ENCODE results near the gene GLO1. TPM values are rescaled to one million over a fixed set of nuclear protein-coding genes. Genes with fewer than 3 reads are reported as not detected.
"Not testable (repeated sequence)": the region's sequence is repeated elsewhere in the genome, so short reads cannot be mapped to it uniquely, and the experiment has no call there.

Gene GLO1
- polyA plus RNA-seq, 1 experiment = 41.9 TPM

DNA sequence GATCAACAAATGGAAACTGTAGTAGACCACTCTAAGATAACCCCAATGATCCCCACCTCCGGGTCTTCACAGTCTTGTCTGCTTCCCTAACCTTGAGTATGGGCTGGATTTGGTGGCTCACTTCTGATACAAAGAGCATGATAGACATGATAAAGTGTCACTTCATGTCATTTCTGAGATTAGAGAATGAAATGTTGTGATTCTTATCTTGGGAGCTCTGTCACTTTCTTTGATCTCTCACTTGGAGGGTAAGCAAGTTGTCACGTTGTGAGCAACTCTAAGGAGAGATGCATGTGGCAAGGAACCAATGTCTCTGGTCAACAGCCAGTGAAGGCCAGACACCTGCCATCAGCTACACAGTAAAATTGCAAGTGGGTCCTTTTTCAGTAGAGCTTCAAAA lies 3.0 kb upstream of the GLO1 start:
- Histone ChIP-seq H3K27me3 (ENCODE audit: control insufficient read depth, insufficient read depth, low read length) (no peaks in the 10 kb centered on the region; the same call in 1 of the 2 replicates), H3K36me3 (ENCODE audit: control insufficient read depth, insufficient read depth, low read length) (no peaks in the 10 kb centered on the region), H3K4me3 (ENCODE audit: low read depth, low read length) (no peak overlapping the region)
- TF ChIP-seq CTCF (IDR thresholded peaks at IDR 0.05; ENCODE audit: insufficient read depth, low read depth, low read length) = no peak
- DNase-seq (ENCODE audit: low read depth) = no peak
- CTCF ChIA-PET = interaction anchor here (0.9 kb wide), 1 partner anchor 12 kb away, joined by 3 read pairs; no protein-coding TSS in a partner anchor
- POLR2A ChIA-PET = interaction anchor here (0.7 kb wide), 1 partner anchor 731 kb away, joined by 4 read pairs; no protein-coding TSS in a partner anchor

- DNase-seq (ENCODE audit: low read depth) = no peak
- POLR2A ChIA-PET = no interaction called here
- no peak for TF ChIP-seq CTCF (IDR thresholded peaks at IDR 0.05; ENCODE audit: insufficient read depth, low read depth, low read length)
- H3K4me3 ChIP-seq (ENCODE audit: low read depth, low read length) = no peak overlapping the region
- CTCF ChIA-PET = interaction anchor here (0.7 kb wide), 1 partner anchor 11 kb away, joined by 3 read pairs; no protein-coding TSS in a partner anchor
- no peaks in the 10 kb centered on the region for H3K36me3 ChIP-seq (ENCODE audit: control insufficient read depth, insufficient read depth, low read length)
- no peaks in the 10 kb centered on the region; the same call in 1 of the 2 replicates for H3K27me3 ChIP-seq (ENCODE audit: control insufficient read depth, insufficient read depth, low read length)
These were observed 1.1 kb upstream of the GLO1 start for GRCh38 chr6:38703949-38704590.

- no peak overlapping the region for H3K4me3 ChIP-seq (ENCODE audit: low read depth, low read length)
These were observed 1.4 kb downstream of the GLO1 start for GRCh38 chr6:38701551-38701950.

GRCh38 chr6:38699702-38700101 lies 3.2 kb downstream of the GLO1 start:
- H3K36me3 ChIP-seq (ENCODE audit: control insufficient read depth, insufficient read depth, low read length); H3K27me3 ChIP-seq (ENCODE audit: control insufficient read depth, insufficient read depth, low read length); POLR2A ChIA-PET; DNase-seq (ENCODE audit: low read depth); H3K4me3 ChIP-seq (ENCODE audit: low read depth, low read length); CTCF ChIA-PET: not testable (repeated sequence)

More at GRCh38 chr6:38701551-38701950, 1.4 kb downstream of the GLO1 start:
- POLR2A ChIA-PET = no interaction called here
- no peak for TF ChIP-seq CTCF (IDR thresholded peaks at IDR 0.05; ENCODE audit: insufficient read depth, low read depth, low read length)
- H3K27me3 ChIP-seq (ENCODE audit: control insufficient read depth, insufficient read depth, low read length) = no peaks in the 10 kb centered on the region; the same call in 1 of the 2 replicates
- DNase-seq (ENCODE audit: low read depth) = no peak
- CTCF ChIA-PET = no interaction called here
- H3K36me3 ChIP-seq (ENCODE audit: control insufficient read depth, insufficient read depth, low read length) = no peaks in the 10 kb centered on the region

- DNase-seq (ENCODE audit: low read depth) = no peak
- ChIA-PET CTCF (no interaction called here), POLR2A (no interaction called here)
- Histone ChIP-seq H3K27me3 (ENCODE audit: control insufficient read depth, insufficient read depth, low read length) (no peaks in the 10 kb centered on the region), H3K36me3 (ENCODE audit: control insufficient read depth, insufficient read depth, low read length) (no peaks in the 10 kb centered on the region), H3K4me3 (ENCODE audit: low read depth, low read length) (no peak overlapping the region)
- no peak for TF ChIP-seq CTCF (IDR thresholded peaks at IDR 0.05; ENCODE audit: insufficient read depth, low read depth, low read length)
These were observed 5.1 kb downstream of the GLO1 start for GRCh38 chr6:38697846-38698245.

- ChIA-PET CTCF (no interaction called here), POLR2A (no interaction called here)
- Histone ChIP-seq H3K4me3 (ENCODE audit: low read depth, low read length) (no peak overlapping the region), H3K36me3 (ENCODE audit: control insufficient read depth, insufficient read depth, low read length) (no peaks in the 10 kb centered on the region), H3K27me3 (ENCODE audit: control insufficient read depth, insufficient read depth, low read length) (no peaks in the 10 kb centered on the region)
- TF ChIP-seq CTCF (IDR thresholded peaks at IDR 0.05; ENCODE audit: insufficient read depth, low read depth, low read length) = no peak
- no peak for DNase-seq (ENCODE audit: low read depth)
These were observed 6.6 kb downstream of the GLO1 start for GRCh38 chr6:38696345-38696744.

Data from BJ (cell line).